ENCODE measurements around the gene PRPF40A.
"Not testable (repeated sequence)": the region's sequence is repeated elsewhere in the genome, so short reads cannot be mapped to it uniquely, and the experiment has no call there.

PRPF40A gene

GRCh38 chr2:152740743-152741328 is 23.6 kb upstream of the PRPF40A start:
- no peak for DNase-seq (ENCODE audit: insufficient read length, low spot score)
- peak; percentile 38 for FAIRE-seq
- TF ChIP-seq POLR2A (IDR thresholded peaks at IDR 0.05; ENCODE audit: low read depth, low read length) (no peak), POU2F2 (IDR thresholded peaks at IDR 0.05; ENCODE audit: low read depth, low read length) (no peak), TAF1 (IDR thresholded peaks at IDR 0.05; ENCODE audit: low read depth, low read length) (no peak), POLR2AphosphoS5 (IDR thresholded peaks at IDR 0.05; ENCODE audit: low read depth, low read length) (no peak), SPI1 (IDR thresholded peaks at IDR 0.05; ENCODE audit: low read depth, low read length) (no peak)

GRCh38 chr2:152739705-152740104 is 22.4 kb upstream of the PRPF40A start:
- not testable (repeated sequence) for FAIRE-seq

GRCh38 chr2:152738438-152738837 is 21.2 kb upstream of the PRPF40A start:
- no peak for DNase-seq (ENCODE audit: insufficient read length, low spot score)
- TF ChIP-seq POU2F2 (IDR thresholded peaks at IDR 0.05; ENCODE audit: low read depth, low read length) (no peak), PAX5 (IDR thresholded peaks at IDR 0.05; ENCODE audit: insufficient read depth, low read length, severe bottlenecking) (no peak)
- no peak for FAIRE-seq

More at GRCh38 chr2:152739705-152740104, 22.4 kb upstream of the PRPF40A start:
- not testable (repeated sequence) for DNase-seq (ENCODE audit: insufficient read length, low spot score)

GRCh38 chr2:152737509-152737908 is 20.2 kb upstream of the PRPF40A start:
- not testable (repeated sequence) for DNase-seq (ENCODE audit: insufficient read length, low spot score); FAIRE-seq

- no peak for DNase-seq (ENCODE audit: insufficient read length, low spot score)
- FAIRE-seq: peak; percentile 90
- no peak for TF ChIP-seq PAX5 (IDR thresholded peaks at IDR 0.05; ENCODE audit: insufficient read depth, low read length, severe bottlenecking)
- no peak for TF ChIP-seq POLR2A (IDR thresholded peaks at IDR 0.05; ENCODE audit: low read depth, low read length)
- TF ChIP-seq TAF1 (IDR thresholded peaks at IDR 0.05; ENCODE audit: low read depth, low read length): no peak
- no peak for TF ChIP-seq POU2F2 (IDR thresholded peaks at IDR 0.05; ENCODE audit: low read depth, low read length)
- TF ChIP-seq SPI1 (IDR thresholded peaks at IDR 0.05; ENCODE audit: low read depth, low read length): no peak
- no peak for TF ChIP-seq POLR2AphosphoS5 (IDR thresholded peaks at IDR 0.05; ENCODE audit: low read depth, low read length)
These were observed 13.5 kb upstream of the PRPF40A start for GRCh38 chr2:152730591-152731333.

GRCh38 chr2:152729844-152730243 is 12.6 kb upstream of the PRPF40A start:
- no peak for DNase-seq (ENCODE audit: insufficient read length, low spot score)
- no peak for FAIRE-seq
- no peak for TF ChIP-seq POU2F2 (IDR thresholded peaks at IDR 0.05; ENCODE audit: low read depth, low read length)
- TF ChIP-seq SPI1 (IDR thresholded peaks at IDR 0.05; ENCODE audit: low read depth, low read length): no peak
- no peak for TF ChIP-seq POLR2AphosphoS5 (IDR thresholded peaks at IDR 0.05; ENCODE audit: low read depth, low read length)
- no peak for TF ChIP-seq PAX5 (IDR thresholded peaks at IDR 0.05; ENCODE audit: insufficient read depth, low read length, severe bottlenecking)

GRCh38 chr2:152723918-152724317 is 6.7 kb upstream of the PRPF40A start:
- DNase-seq (ENCODE audit: insufficient read length, low spot score) (no peak), FAIRE-seq (no peak)
- TF ChIP-seq POLR2A (IDR thresholded peaks at IDR 0.05; ENCODE audit: low read depth, low read length) (no peak), TAF1 (IDR thresholded peaks at IDR 0.05; ENCODE audit: low read depth, low read length) (no peak), POLR2AphosphoS5 (IDR thresholded peaks at IDR 0.05; ENCODE audit: low read depth, low read length) (no peak), POU2F2 (IDR thresholded peaks at IDR 0.05; ENCODE audit: low read depth, low read length) (no peak), PAX5 (IDR thresholded peaks at IDR 0.05; ENCODE audit: insufficient read depth, low read length, severe bottlenecking) (no peak), SPI1 (IDR thresholded peaks at IDR 0.05; ENCODE audit: low read depth, low read length) (no peak)

GRCh38 chr2:152722639-152723038 is 5.4 kb upstream of the PRPF40A start:
- not testable (repeated sequence) for DNase-seq (ENCODE audit: insufficient read length, low spot score); FAIRE-seq

GRCh38 chr2:152720794-152721193 is 3.5 kb upstream of the PRPF40A start:
- DNase-seq (ENCODE audit: insufficient read length, low spot score): no peak
- no peak for TF ChIP-seq POLR2AphosphoS5 (IDR thresholded peaks at IDR 0.05; ENCODE audit: low read depth, low read length)
- TF ChIP-seq POU2F2 (IDR thresholded peaks at IDR 0.05; ENCODE audit: low read depth, low read length): no peak
- no peak for TF ChIP-seq POLR2A (IDR thresholded peaks at IDR 0.05; ENCODE audit: low read depth, low read length)
- no peak for TF ChIP-seq SPI1 (IDR thresholded peaks at IDR 0.05; ENCODE audit: low read depth, low read length)
- no peak for TF ChIP-seq TAF1 (IDR thresholded peaks at IDR 0.05; ENCODE audit: low read depth, low read length)
- TF ChIP-seq PAX5 (IDR thresholded peaks at IDR 0.05; ENCODE audit: insufficient read depth, low read length, severe bottlenecking): no peak
- no peak for FAIRE-seq

- FAIRE-seq (no peak), DNase-seq (ENCODE audit: insufficient read length, low spot score) (no peak)
- no peak for TF ChIP-seq POLR2A (IDR thresholded peaks at IDR 0.05; ENCODE audit: low read depth, low read length)
- no peak for TF ChIP-seq TAF1 (IDR thresholded peaks at IDR 0.05; ENCODE audit: low read depth, low read length)
- TF ChIP-seq POLR2AphosphoS5 (IDR thresholded peaks at IDR 0.05; ENCODE audit: low read depth, low read length): no peak
- no peak for TF ChIP-seq SPI1 (IDR thresholded peaks at IDR 0.05; ENCODE audit: low read depth, low read length)
- TF ChIP-seq POU2F2 (IDR thresholded peaks at IDR 0.05; ENCODE audit: low read depth, low read length): no peak; the same call in 1 of the 2 replicates
- no peak for TF ChIP-seq PAX5 (IDR thresholded peaks at IDR 0.05; ENCODE audit: insufficient read depth, low read length, severe bottlenecking)
These were observed 1.8 kb upstream of the PRPF40A start for GRCh38 chr2:152718909-152719645.

Data from GM12891 (cell line).